HG03571 (cell line): ENCODE data around the gene OR6V1.
"Not testable (repeated sequence)": the region's sequence is repeated elsewhere in the genome, so short reads cannot be mapped to it uniquely, and the experiment has no call there.

Source experiments
- ATAC-seq: cut with Tn5 transposase; IDR thresholded peaks from one replicate; pipeline ENCODE4 v1.9.1; 2021; ENCODE audit not compliant: unreplicated experiment

The OR6V1 gene

DNA sequence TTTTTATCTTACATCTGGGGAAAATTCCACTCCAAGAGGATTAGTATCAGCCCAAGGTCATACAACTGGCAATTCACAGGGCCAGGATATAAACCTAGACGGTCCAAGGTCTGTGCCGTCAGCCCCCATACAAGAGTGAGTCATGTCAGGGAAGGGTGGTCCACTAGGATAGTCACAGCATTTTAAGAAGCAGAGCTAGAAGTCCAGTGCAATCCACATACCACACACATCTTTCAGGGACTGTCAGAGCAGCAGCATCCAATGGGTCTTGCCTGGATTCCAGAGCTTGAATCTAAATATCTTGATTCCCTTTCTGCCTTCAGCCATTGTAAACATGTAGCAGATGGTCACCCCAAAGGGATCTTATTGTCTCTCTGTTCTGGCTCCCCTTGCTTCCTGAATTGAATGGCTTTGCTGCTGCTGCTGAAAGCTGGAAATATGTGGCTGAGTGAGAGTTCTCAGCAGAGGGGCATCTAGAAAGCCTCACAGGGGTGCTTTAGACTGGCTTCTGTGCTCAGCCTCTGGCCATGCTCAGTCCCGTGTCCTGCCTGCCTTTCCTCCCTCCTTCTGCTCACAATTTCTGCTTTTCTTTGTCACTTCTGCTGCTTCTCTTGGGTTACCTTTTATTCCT lies 9.9 kb upstream of the OR6V1 start:
- no peak for ATAC-seq

DNA sequence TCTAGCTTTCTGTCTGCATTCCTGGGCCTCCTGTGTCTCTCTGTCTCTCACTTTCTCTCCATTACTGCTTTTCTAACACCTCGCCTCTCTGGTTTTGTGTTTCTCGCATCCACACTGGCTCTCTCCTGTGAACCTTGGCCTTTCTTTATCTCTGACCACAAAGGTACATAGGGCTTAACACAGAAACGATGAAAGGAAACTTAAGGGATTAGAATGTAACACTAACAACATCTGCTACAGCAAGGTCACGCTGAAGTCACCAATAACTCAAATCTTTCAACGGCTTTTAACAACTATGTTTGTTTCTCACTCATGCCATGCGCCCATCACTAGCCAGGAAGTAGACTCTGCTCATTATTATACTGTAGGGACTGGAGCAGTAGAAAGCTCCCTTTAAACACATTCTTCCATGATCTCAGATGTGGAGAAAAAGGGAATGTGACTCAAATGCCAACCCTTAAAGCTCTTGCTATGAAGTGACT lies 9.3 kb upstream of the OR6V1 start:
- ATAC-seq = no peak

DNA sequence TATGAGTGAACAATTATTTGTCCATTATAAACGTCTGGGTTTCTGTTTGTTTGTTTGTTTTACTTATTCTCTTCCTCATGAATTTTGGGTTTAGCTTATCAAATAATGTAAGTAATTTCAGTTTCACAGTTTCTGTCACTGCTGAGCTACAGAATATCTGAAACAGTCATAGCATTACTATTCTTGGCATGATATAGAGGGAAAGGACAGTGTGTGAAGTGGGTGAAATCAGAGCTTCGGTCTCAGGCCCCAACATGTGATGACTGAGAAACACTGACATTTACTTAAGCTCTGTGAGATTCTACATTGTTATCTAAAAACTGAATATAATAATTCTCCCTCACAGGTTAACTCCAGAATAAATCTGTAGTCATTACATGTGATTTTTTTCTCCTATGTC lies 8.8 kb upstream of the OR6V1 start:
- ATAC-seq = no peak

DNA sequence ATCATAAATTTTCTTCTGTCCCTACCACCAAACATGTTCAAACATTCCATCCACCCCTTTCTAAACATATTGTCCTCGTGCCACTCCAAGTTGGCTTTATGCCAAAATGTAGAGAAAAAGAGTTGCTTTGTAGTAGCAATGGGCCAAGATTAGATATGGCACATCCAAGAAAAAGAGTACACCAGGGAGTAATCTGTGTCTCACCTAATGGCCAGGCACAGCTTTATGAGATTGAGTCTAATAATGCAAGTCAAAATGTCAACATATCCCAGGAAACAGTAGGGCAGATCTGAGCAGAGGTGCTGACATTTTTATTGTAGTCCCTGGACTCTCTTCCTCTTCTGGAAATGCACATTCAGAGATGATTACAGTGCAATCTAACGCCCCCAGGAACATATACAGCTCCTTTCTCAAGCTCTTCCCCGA lies 5.7 kb upstream of the OR6V1 start:
- no peak for ATAC-seq

DNA sequence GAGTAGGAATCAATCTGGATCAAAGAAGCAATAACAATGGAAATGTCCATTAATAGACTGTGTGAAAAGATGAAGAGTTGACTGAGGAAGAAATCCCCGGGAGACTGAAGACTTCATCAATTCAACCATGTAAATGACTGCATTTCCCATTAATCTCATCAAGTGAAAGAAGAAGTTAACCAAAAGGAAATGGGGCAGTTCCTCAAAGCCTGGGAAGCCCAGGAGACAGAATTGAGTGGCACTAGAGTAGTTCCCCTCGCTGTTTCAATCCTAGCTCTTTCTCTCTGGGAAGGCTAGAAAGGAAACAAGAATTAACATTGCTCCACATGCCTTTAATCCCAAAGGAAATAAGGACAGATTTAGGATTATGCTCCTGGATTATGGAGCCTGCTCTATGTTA lies 4.8 kb upstream of the OR6V1 start:
- ATAC-seq = no peak

DNA sequence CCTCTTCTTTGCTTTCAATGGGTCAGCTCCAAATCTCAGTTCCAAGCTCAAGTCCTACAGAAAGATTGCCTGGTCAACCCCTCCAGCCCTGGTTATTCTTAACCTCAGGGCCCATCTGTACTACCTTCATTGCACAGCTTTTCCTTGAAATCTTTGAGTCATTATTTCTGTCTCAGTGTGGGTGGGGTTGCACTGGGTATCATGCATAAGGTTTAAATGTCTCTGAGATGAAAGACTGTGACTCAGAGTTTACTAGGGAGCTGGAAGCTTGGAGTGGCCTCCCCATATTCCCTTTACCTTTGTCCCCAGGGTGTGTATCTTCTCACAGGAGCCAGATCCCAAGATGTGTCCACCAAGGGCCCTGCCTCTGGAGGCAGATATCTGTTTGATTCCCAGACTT lies 3.3 kb upstream of the OR6V1 start:
- no peak for ATAC-seq

DNA sequence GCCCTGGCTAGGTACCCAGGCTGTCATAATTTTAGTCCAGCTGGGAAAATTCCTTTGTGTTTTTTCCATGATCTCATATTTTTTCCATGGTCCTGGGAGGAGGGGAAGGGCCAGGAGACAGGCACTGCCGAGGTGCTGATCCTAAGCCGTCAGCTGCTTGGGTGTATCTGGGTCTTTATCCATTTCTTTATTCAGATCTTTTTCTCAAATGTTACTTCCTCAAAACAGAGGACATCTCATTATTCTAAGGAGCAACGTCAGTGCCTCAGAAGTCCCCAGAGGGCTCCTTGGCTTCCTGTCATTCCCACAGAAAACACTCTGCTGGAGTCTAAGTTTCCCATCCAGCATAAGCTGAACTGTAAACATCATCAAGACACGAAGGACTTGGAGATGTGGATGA lies 2.8 kb upstream of the OR6V1 start:
- ATAC-seq = no peak

DNA sequence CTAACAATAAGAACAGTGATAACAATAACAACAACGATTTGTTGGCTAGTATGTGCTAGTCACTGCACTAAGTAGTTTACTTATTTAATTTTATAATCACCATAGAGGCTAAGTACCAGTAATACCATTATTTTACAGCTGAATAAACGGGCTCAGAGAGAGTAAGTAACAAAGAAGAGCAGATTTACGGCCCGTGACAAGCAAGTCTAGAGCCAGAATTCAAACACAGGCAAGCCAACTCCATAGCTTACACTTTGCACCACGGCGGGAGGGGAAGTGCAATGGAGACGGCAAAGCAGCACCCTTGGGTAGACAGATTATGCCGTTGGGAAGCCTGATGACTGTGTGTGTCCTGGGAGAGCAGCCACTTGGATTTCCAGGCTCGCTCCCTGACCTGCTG lies 1.2 kb upstream of the OR6V1 start:
- no peak for ATAC-seq

DNA sequence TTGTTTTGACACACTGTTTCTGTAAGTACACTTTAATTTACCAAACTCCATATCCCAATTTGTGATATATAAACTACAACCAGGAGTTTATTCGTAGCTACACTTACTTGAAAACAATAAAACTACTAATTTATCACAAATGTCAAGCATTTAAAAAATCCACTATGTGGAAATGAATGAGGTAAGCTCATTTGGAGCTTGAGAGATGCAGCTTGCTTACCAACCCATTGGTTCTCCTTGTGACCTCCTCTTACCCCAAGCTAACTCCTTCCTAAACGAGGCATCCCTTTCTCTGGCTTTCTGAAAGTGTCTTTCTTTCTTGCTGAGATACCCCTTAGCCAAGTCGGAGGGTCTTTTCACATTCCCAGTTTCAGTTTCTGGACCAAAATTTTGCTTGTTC lies 2.5 kb downstream of the OR6V1 start:
- ATAC-seq = no peak

DNA sequence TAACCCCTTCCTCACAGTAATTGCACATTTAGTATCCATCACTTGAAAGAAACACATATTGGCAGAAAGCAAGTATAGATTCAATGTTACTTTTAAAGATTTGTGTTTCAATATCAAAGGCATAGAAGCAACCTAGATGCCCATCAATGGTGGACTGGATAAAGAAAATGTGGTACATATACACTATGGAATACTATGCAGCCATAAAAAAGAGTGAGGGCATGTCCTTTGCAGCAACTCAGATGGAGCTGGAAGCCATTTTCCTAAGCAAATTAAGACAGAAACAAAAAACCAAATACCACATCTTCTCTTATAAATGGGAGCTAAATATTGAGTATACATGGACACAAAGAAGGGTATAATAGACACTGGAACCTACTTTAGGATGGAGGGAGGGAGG lies 3.6 kb downstream of the OR6V1 start:
- ATAC-seq = no peak

DNA sequence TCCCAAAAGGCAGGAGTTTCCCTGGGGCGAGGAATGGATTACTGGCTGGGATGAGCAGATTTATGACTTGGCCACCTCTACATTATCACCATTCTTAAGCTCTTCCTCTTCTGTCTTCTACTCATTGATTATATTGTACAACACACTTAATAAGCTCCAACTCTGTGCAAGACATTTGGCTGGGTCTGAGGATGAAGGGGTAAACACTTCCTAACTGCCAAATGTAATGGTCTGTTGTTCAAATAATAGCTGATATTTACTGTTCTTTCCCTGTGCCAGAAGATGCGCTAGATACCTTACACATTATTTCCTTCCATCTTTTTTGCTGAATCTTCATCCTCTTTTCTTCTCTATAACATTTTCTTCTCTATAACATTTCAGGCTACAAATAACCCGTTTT lies 11.6 kb downstream of the OR6V1 start:
- no peak for ATAC-seq

DNA sequence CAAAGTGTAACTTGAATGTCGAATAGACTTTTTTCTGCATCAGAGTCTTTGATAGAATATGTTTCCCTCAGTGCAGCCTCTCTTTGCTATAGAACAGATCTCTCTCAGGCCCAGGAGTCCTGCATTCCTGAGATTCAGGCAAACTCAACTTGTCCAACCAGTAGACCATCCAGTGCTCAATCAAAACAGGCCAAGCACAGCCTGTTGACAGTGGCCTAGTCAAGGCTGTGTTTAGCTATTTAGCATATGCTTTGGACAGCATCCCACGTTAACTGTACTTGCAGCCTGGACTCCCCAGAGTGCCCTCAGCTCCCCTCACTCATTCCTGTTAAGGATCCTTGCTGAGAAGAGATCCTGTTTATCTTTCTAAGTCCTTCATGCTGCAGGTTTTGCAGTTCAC lies 16.3 kb downstream of the OR6V1 start:
- ATAC-seq = no peak

DNA sequence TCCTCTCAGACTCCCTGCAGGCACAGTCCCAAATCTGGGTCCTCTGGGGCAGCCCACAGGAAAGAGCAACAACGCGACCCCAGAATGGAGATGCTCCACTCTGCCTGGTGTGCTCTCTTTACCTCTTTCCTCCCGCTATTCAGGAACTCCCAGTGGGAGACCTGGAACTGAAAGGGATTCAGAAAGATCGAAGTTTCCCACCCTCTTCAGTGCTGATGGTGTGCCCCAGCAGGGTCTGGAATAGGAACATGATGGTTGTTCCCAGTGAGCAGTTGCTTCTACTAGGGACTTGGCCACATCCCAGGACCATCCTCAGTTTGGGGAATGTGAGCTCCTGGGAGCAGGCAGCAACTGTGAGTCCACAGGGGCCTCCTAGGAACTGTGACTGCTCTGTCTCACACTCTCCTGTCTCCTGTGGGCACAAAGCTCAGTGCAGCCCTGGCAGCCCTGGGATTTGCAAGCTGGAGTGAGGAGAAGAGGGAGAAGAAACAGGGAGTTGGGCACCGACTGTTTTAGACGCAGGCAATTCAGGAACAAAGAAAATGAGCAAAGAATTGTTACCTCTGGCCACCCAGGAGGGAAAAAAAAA lies 17.9 kb downstream of the OR6V1 start:
- no peak for ATAC-seq

DNA sequence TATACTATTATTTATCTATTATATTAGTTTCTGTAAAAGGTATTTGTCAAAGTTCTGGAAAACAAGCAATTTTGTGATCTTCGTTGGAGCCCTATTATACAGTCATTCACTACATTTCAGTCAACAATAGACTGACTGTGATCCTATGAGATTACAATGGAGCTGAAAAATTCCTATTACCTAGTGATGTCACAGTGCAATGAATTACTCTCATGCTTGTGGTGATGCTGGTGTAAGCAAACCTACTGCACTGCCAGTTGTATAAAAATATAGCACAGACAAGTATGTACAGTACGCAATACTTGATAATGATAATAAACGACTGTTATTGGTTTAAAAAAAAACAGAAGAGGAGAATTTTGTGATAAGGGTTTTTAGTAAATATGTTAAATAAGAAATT lies 21.4 kb downstream of the OR6V1 start:
- ATAC-seq = no peak

DNA sequence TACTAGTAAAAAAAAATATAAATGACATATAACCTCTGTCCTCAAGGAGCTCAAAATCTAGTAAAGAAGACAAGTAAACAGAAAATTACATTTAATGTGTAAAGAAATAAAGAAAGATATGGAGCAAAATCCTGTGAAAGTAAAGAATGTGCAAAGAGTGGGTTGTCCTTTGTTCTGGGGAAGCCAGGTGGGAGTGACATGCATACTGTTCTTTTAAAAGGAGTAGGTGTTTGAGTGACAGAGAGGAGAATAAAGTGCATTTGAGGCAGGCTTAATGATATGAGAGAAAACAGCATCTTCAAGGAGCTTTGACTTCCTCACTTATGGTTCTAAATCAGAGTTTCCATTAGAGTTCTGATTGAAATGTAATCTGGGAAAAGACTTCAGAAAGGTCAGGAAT lies 22.0 kb downstream of the OR6V1 start:
- ATAC-seq = no peak

DNA sequence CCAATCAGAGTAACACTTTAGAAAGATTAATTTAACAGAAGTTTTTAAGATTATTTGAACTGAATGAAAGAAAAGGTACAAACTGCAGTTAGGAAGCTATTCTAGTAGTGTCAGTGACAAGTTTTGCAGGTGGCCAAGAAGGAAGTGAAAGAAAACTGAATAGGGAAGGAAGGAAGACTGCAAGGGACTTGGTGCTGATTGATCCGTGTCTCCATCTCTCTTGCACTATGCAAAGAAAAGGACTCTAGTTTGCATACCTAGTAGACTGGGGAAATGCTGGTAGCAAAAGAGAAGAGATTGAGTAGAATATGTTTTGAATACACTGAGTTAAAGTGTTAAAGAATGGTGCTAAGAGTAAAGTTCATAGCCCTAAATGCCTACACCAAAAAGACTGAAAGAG lies 33.0 kb downstream of the OR6V1 start:
- ATAC-seq = no peak

DNA sequence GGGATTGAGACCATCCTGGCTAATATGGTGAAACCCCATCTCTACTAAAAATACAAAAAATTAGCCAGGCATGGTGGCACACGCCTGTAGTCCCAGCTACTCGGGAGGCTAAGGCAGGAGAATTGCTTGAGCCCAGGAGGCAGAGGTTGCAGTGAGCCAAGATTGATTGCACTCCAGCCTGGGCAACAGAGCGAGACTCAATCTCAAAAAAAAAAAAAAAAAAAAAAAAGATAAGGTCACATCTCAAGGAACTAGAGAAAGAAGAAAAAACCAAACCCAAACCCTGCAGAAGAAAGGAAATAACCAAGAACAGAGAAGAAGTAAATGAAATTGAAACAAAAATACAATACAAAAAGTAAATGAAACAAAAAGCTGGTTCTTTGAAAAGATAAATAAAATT lies 33.5 kb downstream of the OR6V1 start:
- ATAC-seq = not testable (repeated sequence)

DNA sequence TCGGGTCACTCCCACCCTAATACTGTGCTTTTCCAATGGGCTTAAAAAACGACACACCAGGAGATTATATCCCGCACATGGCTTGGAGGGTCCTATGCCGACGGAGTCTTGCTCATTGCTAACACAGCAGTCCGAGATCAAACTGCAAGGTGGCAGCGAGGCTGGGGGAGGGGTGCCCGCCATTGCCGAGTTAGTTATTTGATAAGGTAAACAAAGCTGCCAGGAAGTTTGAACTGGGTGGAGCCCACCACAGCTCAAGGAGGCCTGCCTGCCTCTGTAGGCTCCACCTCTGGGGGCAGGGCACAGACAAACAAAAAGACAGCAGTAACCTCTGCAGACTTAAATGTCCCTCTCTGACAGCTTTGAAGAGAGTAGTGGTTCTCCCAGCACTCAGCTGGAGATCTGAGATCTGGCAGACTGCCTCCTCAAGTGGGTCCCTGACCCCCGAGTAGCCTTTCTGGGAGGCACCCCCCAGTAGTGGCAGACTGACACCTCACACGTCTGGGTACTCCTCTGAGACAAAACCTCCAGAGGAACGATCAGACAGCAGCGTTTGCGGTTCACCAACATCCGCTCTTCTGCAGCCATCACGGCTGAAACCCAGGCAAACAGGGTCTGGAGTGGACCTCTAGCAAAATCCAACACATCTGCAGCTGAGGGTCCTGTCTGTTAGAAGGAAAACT lies 36.5 kb downstream of the OR6V1 start:
- ATAC-seq = not testable (repeated sequence)

DNA sequence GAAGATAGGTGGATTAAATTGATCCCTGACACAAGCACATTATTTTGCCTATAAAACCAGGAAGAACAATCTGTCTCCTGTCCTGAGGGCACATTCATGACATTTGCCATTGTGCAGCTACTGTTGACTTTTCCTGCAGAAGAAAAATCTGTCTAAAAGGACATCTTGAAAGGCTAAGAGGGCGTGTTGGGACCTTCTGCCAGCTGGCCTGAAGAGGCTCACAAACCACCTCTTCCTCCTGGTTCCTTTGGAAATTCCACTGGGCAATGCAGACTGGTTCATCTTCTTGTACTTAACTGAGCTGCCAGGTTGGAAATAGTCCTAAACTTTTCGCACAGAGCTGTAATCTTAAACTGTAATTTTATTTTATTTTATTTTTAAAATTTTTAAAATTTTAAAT lies 44.0 kb downstream of the OR6V1 start:
- ATAC-seq = no peak

DNA sequence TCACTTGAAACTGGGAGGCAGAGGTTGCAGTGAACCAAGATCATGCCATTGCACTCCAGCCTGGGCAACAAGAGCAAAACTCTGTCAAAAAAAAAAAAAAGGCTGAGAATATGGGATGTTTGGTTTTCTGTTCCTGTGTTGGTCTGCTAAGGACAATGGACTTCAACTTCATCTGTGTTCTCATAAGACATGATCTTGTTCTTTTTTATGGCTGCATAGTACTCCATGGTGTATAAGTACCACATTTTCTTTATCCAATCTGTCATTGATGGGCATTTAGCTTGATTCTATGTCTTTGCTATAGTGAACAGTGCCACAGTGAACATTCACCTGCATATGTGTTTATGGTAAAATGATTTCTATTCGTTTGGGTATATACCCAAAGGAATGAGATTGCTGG lies 47.4 kb downstream of the OR6V1 start:
- not testable (repeated sequence) for ATAC-seq
